Skin epidermis (tissue), 12 donors: ENCODE results near the gene CD93.

ENCODE experiments used
- H3K27ac ChIP-seq, 21 experiments: fragments of 200-600 bp; sonication (generic) in 11 of 21; one replicate each; pipeline ENCODE4 v1.5.0; 2020; ENCODE audit warnings: mild to moderate bottlenecking in 3 of 21, inconsistent platforms in 2 of 21, moderate library complexity in 2 of 21
- H3K4me3 ChIP-seq, 7 experiments: fragments of 200-600 bp; sonication (generic) in 2 of 7; one replicate each; pipeline ENCODE4 v1.5.0; 2020; ENCODE audit warnings: inconsistent platforms in 2 of 7, mild to moderate bottlenecking in 2 of 7, moderate library complexity in 1 of 7

Gene CD93

DNA sequence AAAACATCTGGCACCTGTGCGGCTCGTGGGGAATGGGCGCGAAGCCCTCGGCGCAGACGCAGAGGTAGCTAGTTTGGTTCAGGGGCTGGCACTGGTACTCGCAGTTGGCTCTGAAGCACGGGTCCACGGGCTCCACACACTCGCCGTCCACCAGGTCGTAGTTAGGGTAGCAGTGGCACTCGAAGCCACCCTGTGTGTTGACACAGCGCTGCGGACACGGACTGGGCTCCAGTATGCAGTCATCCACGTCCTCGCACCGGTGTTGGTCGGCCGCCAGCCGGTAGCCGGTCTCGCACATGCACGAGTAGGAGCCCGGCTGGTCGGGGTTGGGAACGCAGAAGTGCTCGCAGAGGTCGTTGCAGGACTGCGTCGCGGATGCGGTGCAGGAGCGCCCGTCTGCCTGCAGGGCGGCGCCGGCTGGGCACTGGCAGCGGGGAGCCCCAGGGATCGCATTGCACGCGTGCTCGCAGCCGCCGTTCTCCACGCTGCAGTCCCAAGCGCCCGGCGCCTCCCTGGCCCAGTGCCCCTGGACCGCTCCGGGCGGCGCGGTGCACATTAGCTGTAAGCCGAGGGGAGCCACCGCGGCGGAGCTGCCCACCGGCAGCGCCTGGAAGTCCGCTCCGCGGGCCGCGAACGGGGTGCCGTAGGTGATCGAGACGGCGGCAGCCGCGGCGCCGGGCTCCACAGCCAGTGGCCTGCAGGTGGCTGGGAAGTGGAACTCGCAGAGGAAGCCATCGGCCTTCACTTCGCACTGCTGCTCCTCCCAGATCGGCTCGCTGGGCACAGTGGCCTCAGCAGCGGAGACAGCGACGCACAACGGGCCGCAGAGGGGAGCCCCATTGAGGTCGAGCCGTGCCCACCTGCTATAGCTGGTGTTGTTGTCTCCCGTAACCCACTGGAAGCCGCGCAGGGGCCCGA lies 37.6 kb downstream of the CD93 start:
- H3K27ac ChIP-seq = peak overlapping the region; percentile 69 to 95 (median 89)
- peak overlapping the region; percentile 44 to 73 (median 53) for H3K4me3 ChIP-seq

DNA sequence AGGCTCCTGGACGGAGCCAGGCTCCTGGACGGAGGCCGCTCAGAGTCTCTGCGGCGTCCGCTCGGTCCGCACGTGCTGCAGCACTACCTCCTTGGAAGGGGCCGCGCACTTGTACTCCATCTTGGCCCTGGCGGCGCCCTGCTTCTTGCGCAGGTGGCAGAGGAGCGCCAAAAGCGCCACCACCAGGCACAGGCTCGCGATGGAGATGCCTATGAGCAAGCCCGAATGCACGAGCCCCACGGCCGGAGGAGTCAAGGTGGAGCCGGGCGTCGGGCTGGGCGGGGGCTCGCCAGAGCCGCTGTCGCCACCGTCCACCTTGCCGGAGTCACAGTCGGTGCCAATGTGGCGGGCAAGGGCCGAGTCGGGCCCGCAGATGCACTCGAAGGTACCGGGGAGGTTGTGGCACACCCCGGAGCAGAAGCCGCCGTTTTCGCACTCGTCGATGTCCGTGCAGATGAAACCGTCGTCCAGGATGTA lies 38.3 kb downstream of the CD93 start:
- peak overlapping the region; percentile 44 to 73 (median 53) for H3K4me3 ChIP-seq
- peak overlapping the region in 19 of 21 experiments; percentile 27 to 95 (median 90) for H3K27ac ChIP-seq

DNA sequence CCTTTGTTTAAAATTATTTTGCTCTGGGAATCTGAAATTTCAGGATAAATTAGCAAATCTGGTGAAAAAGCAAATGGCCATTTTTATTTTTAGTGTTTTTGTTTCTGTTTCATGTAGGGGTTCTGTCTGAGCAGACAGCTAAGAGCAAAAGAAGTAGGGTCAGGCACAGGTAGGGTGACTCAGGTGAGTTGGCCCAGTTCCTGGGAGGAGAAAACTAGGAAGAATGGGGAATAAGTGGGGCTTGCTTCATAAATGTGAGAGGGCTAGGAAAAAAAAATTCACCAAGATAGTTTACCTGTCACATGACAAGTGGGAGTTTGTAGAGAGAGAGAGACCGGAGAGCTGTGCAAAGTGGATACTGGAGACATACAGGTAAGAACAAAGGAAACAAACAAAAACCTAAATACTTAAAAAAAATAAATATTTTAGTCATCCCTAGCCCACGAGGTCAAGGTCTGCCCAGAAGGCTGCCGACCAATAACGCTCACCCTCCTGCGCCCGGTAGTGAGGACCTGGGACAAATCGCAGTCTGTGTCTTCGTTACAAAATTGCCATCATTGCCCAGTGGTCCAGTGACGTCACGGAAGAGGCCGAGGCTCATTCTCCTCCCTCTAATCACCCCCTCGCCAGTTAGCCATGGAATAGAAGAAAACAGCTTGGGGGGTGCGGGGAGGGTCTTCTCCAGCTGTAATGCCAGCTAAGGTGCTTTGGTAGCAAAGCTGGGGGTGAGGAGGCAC lies 39.0 kb downstream of the CD93 start:
- H3K27ac ChIP-seq = peak overlapping the region in 15 of 21 experiments; percentile 27 to 95 (median 90)
- peak overlapping the region; percentile 44 to 73 (median 53) for H3K4me3 ChIP-seq

DNA sequence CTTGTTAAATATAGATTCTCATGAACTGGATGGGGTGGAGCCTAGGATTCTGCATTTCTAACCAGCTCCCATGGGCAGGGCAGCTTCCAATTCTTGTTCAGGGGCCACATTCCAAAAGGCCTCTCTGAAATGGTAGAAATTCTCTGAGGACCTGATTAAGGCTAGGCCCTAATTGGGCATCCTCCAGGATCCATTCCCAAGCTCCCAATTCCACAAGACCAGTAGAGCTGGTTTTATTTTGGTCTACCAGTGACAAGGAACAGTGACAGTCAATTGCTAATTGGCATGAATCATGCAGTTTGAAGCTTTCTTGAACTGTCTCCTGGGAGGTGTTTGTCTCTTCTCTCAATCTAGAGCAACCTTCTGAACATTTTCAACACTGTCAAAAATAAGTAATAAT lies 39.7 kb downstream of the CD93 start:
- peak overlapping the region in 6 of 7 experiments; percentile 44 to 73 (median 56) for H3K4me3 ChIP-seq

DNA sequence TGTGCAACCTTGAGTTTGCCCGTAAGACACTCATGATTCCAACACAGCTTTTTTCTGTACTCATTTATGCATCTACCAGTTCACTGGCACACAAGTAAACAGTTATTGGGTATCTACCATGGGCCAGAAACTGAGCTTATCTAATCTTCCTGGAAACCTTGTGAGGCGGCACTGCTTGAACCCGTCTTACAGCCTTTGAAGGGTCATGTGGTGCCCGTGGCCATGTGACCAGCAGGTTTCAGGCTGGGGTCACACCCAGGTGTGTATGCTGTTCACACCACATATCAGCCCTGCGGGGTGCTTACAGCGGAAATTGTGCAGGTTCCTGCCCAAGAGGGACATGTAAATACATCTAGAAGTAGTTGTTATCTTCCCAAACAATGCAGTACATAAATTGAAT lies 42.7 kb downstream of the CD93 start:
- Histone ChIP-seq H3K27ac (no peak overlapping the region), H3K4me3 (no peak overlapping the region)

More for the DNA sequence above, 39.7 kb downstream of the CD93 start:
- peak overlapping the region in 1 of 21 experiments; percentile 2 for H3K27ac ChIP-seq

DNA sequence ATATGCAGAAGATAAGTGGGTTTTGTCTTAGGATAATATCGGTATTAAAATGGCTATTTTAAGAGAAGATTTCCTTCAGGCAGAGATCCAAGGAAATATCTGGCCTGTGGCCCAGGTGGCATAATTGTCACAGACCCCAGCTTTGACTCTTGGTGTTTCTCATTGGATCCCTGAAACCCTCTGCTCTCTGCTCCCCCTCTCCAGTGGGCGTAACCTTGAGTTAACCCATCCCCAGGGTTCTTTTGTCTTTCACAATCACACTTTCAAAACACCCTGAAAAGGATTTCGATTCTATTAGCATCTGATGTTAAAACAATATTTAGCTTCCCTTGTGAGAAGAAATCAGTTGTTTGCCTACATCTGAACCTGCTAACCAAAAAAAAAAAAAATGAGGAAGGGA lies 43.9 kb downstream of the CD93 start:
- Histone ChIP-seq H3K4me3 (no peak overlapping the region), H3K27ac (no peak overlapping the region)

DNA sequence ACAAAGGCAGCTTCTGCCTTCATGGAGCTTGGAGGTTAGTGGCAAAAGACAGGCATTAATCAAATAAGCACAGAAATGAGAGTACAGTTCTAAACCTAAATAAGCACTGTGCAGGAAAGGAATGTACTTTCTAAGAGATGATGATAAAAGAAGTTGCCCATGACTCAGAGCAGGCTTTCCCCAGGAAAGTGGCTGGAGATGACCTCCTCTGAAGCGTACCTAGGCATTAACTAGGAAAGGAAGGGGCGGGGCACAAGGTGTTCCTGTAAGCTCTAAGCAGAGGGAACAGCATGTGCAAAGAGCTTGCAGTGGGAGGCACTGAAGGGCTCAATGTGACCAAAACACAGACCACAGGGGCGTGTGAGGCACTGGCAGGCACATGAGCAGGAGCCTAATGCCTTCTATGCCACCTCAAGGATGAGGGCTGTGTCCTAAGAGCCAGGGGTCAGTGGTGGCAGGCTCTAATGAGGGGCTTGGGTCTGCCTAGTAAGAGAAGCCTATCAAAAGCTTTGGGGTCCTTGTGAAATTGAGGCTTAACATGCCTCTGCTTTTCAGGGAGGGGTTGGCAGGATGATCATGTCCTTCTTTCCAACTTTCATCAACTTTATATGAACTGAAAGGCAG lies 46.1 kb downstream of the CD93 start:
- no peak overlapping the region for H3K27ac ChIP-seq

DNA sequence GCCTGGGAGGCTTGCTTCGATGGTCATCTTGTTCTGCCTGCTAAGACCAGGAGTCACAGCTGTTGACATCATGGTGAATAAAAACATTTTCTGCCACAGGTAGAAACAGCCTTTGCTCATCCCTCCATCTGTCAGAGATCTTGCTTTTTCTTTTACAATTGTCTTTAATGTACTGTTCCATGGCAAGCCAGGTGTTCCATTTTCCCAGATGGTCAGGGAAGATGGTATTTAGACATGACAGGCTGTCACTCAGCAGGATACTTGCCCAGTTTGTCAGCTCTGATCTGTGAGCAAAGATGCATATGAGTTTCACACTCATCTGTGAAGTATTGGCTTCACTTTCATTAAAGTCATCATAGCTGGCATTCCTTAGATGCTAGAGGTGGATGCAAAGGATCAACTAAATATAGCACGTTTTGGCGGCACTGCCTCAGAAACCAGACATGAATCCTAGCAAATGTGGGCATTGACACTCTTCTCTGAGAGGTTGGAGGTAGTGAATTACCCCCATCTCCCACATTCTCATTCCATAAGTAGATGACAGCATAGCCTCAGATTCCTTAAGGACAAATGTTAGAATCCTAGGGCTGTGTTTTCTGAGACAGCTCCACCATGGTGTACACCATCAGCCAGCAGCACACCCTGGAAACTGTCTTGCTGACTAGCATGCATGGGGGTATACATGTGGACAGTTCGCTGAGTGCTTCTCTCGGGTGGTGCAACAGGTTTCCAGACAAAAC lies 46.8 kb downstream of the CD93 start:
- Histone ChIP-seq H3K4me3 (no peak overlapping the region), H3K27ac (no peak overlapping the region)

More for the DNA sequence above, 46.1 kb downstream of the CD93 start:
- H3K4me3 ChIP-seq = no peak overlapping the region

DNA sequence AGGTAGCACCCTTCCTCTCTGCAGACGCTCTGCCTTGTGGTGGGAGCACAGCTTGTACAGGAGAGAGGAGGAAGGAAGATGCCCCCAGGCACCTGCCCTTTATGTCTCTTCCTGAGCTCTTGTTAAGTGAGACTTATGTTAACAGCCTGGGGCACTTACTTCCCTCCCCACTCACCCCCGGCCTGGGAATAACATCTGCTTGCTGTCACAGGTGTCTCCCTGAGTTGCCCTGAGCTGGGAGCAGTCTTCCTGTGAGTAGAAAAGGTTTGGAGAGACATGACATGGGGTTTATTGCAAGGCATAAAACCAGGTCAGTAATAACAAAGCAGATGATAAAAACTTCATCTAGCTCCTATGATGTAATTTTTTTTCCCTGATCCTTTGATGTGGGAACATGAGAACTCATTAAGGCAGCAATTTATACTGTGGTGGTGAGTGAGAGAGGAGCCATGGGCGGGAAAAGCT lies 49.1 kb downstream of the CD93 start:
- no peak overlapping the region for H3K4me3 ChIP-seq
- no peak overlapping the region for H3K27ac ChIP-seq

DNA sequence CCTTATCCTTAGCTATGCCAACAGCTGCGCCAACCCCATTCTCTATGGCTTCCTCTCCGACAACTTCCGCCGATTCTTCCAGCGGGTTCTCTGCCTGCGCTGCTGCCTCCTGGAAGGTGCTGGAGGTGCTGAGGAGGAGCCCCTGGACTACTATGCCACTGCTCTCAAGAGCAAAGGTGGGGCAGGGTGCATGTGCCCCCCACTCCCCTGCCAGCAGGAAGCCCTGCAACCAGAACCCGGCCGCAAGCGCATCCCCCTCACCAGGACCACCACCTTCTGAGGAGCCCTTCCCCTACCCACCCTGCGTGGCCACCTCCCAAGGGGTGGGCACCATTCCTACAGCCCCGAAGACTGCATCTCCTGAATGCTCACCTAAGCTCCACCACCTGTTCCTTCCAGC lies 49.8 kb downstream of the CD93 start:
- Histone ChIP-seq H3K27ac (no peak overlapping the region), H3K4me3 (no peak overlapping the region)

DNA sequence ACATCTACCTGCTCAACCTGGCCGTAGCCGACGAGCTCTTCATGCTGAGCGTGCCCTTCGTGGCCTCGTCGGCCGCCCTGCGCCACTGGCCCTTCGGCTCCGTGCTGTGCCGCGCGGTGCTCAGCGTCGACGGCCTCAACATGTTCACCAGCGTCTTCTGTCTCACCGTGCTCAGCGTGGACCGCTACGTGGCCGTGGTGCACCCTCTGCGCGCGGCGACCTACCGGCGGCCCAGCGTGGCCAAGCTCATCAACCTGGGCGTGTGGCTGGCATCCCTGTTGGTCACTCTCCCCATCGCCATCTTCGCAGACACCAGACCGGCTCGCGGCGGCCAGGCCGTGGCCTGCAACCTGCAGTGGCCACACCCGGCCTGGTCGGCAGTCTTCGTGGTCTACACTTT lies 50.4 kb downstream of the CD93 start:
- Histone ChIP-seq H3K27ac (no peak overlapping the region), H3K4me3 (peak overlapping the region in 4 of 7 experiments; percentile 3 to 18 (median 14))

DNA sequence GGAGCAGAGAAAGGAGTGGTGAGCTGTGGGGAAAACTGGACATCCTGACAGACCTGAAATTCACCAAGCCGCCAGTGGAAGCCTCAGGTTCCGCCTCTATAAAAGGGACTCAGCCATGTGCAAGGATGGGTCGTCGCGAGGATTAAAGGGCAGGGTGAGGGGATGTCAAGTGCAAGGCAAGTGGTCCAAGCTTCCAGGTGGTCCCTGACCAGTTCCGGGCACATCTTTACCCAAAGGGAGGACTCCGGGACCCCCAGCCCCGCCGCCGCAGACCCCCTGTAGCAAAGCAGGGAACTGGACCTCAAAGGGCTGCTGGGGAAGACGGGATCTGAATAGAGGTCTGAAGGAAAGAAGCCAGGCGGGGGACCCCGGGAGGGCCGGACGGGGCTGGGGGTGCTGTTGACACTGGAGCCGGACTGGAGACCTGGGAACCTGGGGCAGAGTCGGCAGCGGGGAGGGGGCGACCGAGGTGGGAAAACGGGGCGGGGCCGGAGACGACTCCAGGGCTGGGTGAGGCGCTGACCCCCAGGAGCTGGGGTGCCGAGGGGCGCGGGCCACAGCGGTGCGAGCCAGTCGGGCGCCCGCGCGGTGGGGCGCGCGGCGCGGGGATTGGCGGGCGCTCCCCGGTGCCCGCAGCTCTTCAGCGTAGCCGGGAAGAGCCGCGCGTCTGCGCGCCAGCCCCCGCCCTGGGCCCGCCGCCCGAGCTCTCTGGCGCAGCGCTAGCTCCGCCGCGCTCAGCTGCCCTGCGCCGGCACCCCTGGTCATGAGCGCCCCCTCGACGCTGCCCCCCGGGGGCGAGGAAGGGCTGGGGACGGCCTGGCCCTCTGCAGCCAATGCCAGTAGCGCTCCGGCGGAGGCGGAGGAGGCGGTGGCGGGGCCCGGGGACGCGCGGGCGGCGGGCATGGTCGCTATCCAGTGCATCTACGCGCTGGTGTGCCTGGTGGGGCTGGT lies 51.1 kb downstream of the CD93 start, which contains the start of gene SSTR4:
TSS of gene SSTR4 (plus strand) at position 592 of the 951 bp plus-strand sequence. CDS start at position 764, 172 bp downstream.
- peak within 1 kb of the TSS in 4 of 7 experiments; percentile 3 to 18 (median 14) for H3K4me3 ChIP-seq
- H3K27ac ChIP-seq = no peak within 1 kb of the TSS

DNA sequence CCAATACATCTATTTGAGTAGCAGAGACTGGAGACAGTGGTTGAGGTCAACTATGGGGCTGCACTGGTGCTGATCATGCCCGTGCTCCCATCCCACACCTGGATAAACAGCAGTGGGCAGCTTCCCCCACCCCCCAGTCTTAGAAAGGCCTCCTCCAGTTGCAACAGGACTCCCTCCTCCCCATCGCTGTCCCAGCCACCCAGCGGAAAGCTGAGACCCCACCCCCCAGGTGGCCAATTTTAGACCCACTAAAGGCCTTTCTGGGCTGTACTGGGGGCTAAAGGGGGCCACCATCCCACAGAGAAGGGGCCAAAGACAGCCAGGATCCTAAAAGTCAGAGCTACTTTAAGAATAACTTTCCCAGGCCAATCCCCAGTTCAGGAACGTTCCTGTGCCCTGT lies 52.2 kb downstream of the CD93 start:
- Histone ChIP-seq H3K4me3 (no peak overlapping the region), H3K27ac (no peak overlapping the region)

DNA sequence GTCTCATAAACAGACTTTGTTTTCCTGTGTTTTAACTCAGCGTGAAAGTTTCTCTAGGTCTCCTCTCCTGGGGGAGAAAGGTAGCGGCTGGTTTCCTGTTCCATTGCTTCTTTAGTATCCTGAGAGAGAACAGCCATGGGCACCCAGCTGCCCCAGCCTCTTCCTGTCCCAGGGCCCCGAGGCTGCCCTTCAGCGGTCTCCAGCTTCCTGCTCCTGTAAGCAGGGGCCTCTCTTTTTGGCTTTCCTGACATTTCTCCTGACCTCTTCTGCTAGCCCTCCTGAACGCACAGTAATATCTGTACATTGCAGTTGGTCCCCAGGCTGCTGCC lies 53.4 kb downstream of the CD93 start:
- H3K4me3 ChIP-seq = no peak overlapping the region
- no peak overlapping the region for H3K27ac ChIP-seq

DNA sequence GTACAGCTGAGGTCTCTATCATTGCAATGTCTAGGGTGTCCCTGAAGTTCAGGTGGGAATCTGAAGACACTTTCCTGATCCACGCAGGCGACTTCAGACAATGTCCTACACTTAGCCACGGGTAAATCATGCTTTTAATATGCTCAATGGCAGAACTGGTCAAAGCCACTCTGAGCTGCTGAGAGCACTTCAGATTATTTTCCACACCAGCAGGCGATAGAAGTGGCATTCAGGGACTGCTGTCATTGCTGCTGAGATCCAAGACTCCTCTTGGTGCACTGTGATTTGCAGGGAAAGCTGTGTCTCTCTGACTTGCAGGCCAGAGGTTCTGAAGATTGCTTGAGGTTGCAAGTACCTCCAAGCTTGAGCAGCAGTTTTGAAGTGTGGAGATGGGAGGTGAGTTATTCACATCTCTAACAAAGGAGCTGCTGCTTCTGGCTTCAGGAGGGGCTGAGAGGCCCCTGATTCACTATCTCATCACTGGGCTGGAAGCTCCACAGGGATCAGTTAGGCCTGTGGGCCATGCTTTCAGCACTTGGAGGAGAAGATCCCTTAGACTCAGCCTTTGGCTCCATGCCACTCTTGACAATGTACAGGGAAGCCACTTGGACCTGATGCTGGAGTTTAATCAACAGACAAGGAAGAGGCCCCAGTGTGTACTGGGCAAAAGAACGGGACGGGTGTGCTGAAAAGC lies 53.9 kb downstream of the CD93 start:
- Histone ChIP-seq H3K27ac (no peak overlapping the region), H3K4me3 (no peak overlapping the region)

DNA sequence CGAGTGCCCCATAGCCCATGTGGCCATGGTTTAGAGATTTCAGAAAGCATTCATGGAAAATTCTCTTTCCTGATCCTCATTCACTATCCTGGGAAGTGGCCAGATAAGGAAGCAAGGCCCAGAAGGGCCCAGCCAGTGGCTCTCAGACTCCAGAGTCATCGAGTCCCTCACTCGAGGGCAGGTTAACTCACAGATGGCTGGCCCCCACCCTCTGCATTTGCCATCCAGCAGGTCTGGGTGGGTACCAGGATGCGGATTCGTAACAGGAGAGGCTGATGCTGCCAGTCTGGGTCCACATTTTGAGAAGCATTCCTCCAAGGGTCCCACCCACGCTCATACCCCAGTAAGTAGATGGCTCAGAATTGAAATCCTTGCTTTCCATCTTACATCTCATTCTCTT lies 54.8 kb downstream of the CD93 start:
- Histone ChIP-seq H3K27ac (no peak overlapping the region), H3K4me3 (no peak overlapping the region)
